ENCODE data around the gene SLC35F1. TPM values are rescaled to one million over a fixed set of nuclear protein-coding genes. Genes with fewer than 3 reads are reported as not detected.

SLC35F1 gene
- total and polyA plus RNA-seq, 2 donors (not counting 1 experiment from before 2014, with no cell fraction given): not detected

- H3K9me3 ChIP-seq (ENCODE audit: control extremely low read depth in 1 of 3, control insufficient read depth in 2 of 3, insufficient read depth in 1 of 3, low read length in 2 of 3): no peaks in the 10 kb centered on the region
- ChIA-PET POLR2A (no interaction called here), CTCF (no interaction called here)
- H3K4me3 ChIP-seq (ENCODE audit: control extremely low read depth in 1 of 5, extremely low read depth in 1 of 5, insufficient read depth in 1 of 5, low read depth in 2 of 5, low read length in 4 of 5): no peak overlapping the region
- intact Hi-C loops (cut with micrococcal nuclease): no loop called here
- Mint-ChIP-seq H3K4me3 (no peak overlapping the region), H3K9me3 (ENCODE audit: insufficient read depth) (no peaks in the 10 kb centered on the region), H3K4me1 (no peaks in the 10 kb centered on the region), H3K27me3 (no peaks in the 10 kb centered on the region), H3K27ac (no peak overlapping the region)
- no peaks in the 10 kb centered on the region for H3K36me3 ChIP-seq (replicated peaks in 1 of 2; ENCODE audit: control extremely low read depth in 1 of 2, control insufficient read depth in 1 of 2, extremely low read depth in 1 of 2, insufficient read depth in 2 of 2, low read length in 1 of 2)
- peaks cover 0 to 4% (median 0%) of the 10 kb centered on the region in 4 experiments for H3K27me3 ChIP-seq (replicated peaks in 1 of 4; ENCODE audit: control extremely low read depth in 1 of 4, control insufficient read depth in 3 of 4, insufficient read depth in 4 of 4, low read length in 3 of 4)
- no peak overlapping the region for H3K27ac ChIP-seq (ENCODE audit: low read length in 2 of 2)
- H3K4me2 ChIP-seq (replicated peaks; ENCODE audit: low read depth, low read length, poor library complexity, severe bottlenecking): no peak overlapping the region
- ATAC-seq (ENCODE audit: low read depth): no peak
- H3K4me1 ChIP-seq (ENCODE audit: control insufficient read depth in 2 of 2, insufficient read depth in 2 of 2, low read length in 2 of 2): no peaks in the 10 kb centered on the region
- DNase-seq: no peak
- no peak overlapping the region for H2AFZ ChIP-seq (ENCODE audit: insufficient read depth, low read depth, low read length, poor library complexity, severe bottlenecking)
- no peaks in the 10 kb centered on the region for H4K20me1 ChIP-seq (ENCODE audit: control insufficient read depth, insufficient read depth, low read length, poor library complexity, severe bottlenecking)
- no peaks in the 10 kb centered on the region for H3K79me2 ChIP-seq (ENCODE audit: control insufficient read depth, insufficient read depth, low read length)
- no peak overlapping the region for H3K9ac ChIP-seq (ENCODE audit: low read length)
- no peak for TF ChIP-seq CTCF (IDR thresholded peaks at IDR 0.05)
- TF ChIP-seq EZH2 (IDR thresholded peaks at IDR 0.05; ENCODE audit: borderline replicate concordance, insufficient read depth, low read depth, low read length, poor library complexity, severe bottlenecking): no peak
These were observed 420.2 kb downstream of the SLC35F1 start for GRCh38 chr6:118327237-118327636.

GRCh38 chr6:118333772-118334171 lies 426.7 kb downstream of the SLC35F1 start:
- CTCF ChIA-PET: no interaction called here
- H3K4me1 Mint-ChIP-seq: no peaks in the 10 kb centered on the region
- no peaks in the 10 kb centered on the region for H3K27me3 Mint-ChIP-seq
- Histone ChIP-seq H3K4me1 (ENCODE audit: control insufficient read depth in 2 of 2, insufficient read depth in 2 of 2, low read length in 2 of 2) (no peaks in the 10 kb centered on the region), H4K20me1 (ENCODE audit: control insufficient read depth, insufficient read depth, low read length, poor library complexity, severe bottlenecking) (no peaks in the 10 kb centered on the region), H3K27ac (ENCODE audit: low read length in 2 of 2) (no peak overlapping the region), H3K9ac (ENCODE audit: low read length) (no peak overlapping the region), H3K79me2 (ENCODE audit: control insufficient read depth, insufficient read depth, low read length) (no peaks in the 10 kb centered on the region), H3K4me2 (replicated peaks; ENCODE audit: low read depth, low read length, poor library complexity, severe bottlenecking) (no peak overlapping the region), H3K27me3 (replicated peaks in 1 of 4; ENCODE audit: control extremely low read depth in 1 of 4, control insufficient read depth in 3 of 4, insufficient read depth in 4 of 4, low read length in 3 of 4) (no peaks in the 10 kb centered on the region), H3K9me3 (ENCODE audit: control extremely low read depth in 1 of 3, control insufficient read depth in 2 of 3, insufficient read depth in 1 of 3, low read length in 2 of 3) (peaks cover 0 to 6% (median 0%) of the 10 kb centered on the region in 3 donors), H2AFZ (ENCODE audit: insufficient read depth, low read depth, low read length, poor library complexity, severe bottlenecking) (no peak overlapping the region), H3K4me3 (ENCODE audit: control extremely low read depth in 1 of 5, extremely low read depth in 1 of 5, insufficient read depth in 1 of 5, low read depth in 2 of 5, low read length in 4 of 5) (no peak overlapping the region), H3K36me3 (replicated peaks in 1 of 2; ENCODE audit: control extremely low read depth in 1 of 2, control insufficient read depth in 1 of 2, extremely low read depth in 1 of 2, insufficient read depth in 2 of 2, low read length in 1 of 2) (no peaks in the 10 kb centered on the region)
- H3K4me3 Mint-ChIP-seq: no peak overlapping the region
- no peak for ATAC-seq (ENCODE audit: low read depth)
- POLR2A ChIA-PET: no interaction called here
- intact Hi-C loops (cut with micrococcal nuclease): no loop called here
- DNase-seq: no peak
- H3K27ac Mint-ChIP-seq: no peak overlapping the region
- peaks cover 3% of the 10 kb centered on the region for H3K9me3 Mint-ChIP-seq (ENCODE audit: insufficient read depth)
- WGBS (ENCODE audit: insufficient coverage): 100% methylated on average over 1 of the region's 1 CpG
- TF ChIP-seq EZH2 (IDR thresholded peaks at IDR 0.05; ENCODE audit: borderline replicate concordance, insufficient read depth, low read depth, low read length, poor library complexity, severe bottlenecking): no peak
